NOMO-1 treated with dmso at 0.1 percent for 144 hours (cell line): ENCODE results near the gene OR1E2.
"Not testable (repeated sequence)": the region's sequence is repeated elsewhere in the genome, so short reads cannot be mapped to it uniquely, and the experiment has no call there.

Experiments used
- DNase-seq: peaks from one replicate; lab custom pipeline; 2025; ENCODE audit not compliant: unreplicated experiment; lab: John Stamatoyannopoulos, UW

OR1E2 gene, protein sequence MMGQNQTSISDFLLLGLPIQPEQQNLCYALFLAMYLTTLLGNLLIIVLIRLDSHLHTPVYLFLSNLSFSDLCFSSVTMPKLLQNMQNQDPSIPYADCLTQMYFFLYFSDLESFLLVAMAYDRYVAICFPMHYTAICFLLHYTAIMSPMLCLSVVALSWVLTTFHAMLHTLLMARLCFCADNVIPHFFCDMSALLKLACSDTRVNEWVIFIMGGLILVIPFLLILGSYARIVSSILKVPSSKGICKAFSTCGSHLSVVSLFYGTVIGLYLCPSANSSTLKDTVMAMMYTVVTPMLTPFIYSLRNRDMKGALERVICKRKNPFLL

DNA sequence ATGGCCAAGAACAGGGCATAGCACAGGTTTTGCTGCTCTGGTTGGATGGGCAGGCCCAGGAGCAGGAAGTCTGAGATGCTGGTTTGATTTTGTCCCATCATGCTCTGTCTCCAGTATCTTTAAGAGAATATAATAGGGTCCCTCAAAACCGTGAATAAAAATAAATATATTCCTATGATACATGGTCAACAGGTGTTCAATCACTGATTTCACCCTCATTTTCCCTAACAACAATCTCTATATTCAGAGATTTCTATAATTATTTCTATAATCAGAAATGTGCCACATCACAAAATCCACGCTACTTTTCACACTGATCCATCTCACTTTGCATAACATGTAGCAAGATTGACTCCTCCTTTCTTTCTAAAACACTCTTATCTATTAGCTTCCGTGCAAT lies at the start of gene OR1E2:
Gene OR1E2, minus strand, starts transcription at position 101 of the 400 bp plus-strand sequence. Its CDS starts 0 bp downstream, at position 101.
- DNase-seq = no peak

DNA sequence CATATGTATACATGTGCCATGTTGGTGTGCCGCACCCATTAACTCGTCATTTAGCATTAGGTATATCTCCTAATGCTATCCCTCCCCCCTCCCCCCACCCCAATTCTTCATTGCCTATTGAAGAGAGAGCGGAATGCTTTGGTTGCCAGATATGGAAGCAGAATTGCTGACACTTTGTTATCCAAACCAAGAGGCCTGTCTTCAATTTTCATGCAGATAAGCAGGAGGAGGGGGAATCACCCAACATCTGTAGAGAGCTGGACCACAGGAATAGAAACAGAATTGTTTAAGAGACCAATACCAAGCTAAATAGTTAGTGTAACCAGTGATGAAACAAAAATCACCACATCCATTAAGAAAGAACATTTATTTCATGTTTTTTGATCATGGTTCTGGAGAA lies 49.2 kb upstream of the OR1E2 start:
- no peak for DNase-seq

DNA sequence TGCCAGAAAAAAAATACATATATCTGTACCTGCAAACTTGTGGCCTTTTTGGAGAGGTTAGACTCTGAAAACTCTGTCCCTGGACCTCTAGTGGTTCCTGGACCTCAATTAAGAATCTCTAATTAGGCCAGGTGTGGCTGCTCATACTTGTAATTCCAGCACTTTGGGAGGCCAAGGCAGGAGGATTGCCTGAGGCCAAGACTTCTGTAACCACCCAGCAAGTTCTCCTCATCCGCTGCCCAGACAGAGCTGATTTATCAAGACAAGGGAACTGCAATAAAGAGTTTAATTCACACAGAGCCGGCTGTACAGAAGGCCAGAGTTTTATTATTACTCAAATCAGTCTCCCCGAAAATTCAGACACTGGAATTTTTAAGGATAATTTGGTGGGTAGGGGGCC lies 46.3 kb upstream of the OR1E2 start:
- DNase-seq = no peak

DNA sequence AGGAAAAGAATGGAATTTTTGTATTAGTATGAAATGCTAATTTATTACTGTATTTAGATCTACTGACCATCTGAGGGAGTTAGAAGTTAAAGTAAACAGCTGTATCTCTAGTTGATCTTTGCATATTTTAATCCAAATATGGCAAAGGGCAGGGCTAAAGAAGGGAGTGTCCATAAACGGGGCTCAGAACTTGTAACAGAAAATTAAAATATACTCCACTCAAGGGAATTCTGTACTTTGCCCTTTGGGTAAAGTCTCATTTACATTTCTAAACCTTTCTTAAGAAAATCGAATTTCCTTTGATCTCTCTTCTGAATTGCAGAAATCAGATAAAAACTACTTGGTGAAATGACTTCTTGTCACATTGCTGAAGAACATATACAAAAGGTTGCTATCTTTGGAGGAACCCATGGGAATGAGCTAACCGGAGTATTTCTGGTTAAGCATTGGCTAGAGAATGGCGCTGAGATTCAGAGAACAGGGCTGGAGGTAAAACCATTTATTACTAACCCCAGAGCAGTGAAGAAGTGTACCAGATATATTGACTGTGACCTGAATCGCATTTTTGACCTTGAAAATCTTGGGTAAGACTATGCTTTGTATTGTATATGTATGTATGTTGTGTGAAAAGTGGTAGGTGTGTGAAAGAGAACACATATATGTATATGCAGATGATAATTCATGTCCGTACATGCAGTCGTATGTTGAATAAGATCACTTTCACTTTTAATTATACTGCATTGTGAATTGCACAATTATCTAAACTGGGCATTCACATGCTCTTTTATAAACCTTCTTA lies 42.4 kb upstream of the OR1E2 start, which contains the start of gene ASPA:
Gene ASPA, plus strand, starts transcription at position 186 of the 799 bp plus-strand sequence. Its CDS starts 163 bp downstream, at position 349.
- DNase-seq = no peak

GRCh38 chr17:3475251-3475685 lies 41.6 kb upstream of the OR1E2 start:
- DNase-seq = no peak

DNA sequence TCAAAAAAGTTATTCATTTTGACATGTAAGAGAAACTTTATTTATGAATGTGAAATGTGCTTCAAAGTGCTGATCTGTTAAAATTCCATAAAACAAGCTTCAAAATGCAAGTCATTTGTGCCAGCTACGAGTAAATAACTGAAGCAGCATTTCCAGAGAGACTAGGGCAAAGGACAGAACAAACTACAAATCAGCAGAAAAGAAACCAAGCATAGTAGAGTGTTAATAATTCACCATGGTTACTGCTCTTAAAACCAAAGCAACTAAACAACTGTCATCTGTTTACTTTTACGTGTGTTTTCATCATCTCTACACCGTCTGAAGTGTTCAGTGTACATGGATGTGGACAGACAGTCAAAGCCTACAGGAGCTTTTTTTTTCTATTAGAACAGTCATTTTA lies 40.6 kb upstream of the OR1E2 start:
- DNase-seq = no peak

- no peak for DNase-seq
Observed at GRCh38 chr17:3472137-3472536, 38.5 kb upstream of the OR1E2 start.

DNA sequence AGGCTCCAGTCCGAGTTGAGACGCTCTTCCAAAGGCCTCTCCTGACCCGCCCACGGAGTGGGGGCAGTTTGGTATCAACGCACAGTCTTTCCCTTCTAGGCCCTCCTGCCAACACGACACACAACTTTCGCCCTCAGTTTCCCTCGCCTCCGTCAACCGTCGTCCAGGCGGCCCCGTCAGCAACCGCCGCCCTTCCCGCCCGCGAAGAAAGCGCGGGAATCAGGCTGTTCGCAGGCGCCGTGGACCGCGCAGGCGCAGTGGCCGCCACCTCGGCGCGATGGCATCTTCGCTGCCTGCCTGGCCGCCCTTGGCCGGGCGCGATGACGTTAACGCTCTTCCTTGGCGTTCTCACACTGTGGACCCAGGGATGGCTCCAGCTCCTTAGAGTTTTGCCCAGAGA lies 38.0 kb upstream of the OR1E2 start, which contains the start of gene SPATA22:
Gene SPATA22, minus strand, starts transcription at position 221 of the 400 bp plus-strand sequence. CDS start 2,494 bp downstream, outside the sequence.
- DNase-seq = no peak

- no peak for DNase-seq
Observed at GRCh38 chr17:3469529-3469928, 35.9 kb upstream of the OR1E2 start.

DNA sequence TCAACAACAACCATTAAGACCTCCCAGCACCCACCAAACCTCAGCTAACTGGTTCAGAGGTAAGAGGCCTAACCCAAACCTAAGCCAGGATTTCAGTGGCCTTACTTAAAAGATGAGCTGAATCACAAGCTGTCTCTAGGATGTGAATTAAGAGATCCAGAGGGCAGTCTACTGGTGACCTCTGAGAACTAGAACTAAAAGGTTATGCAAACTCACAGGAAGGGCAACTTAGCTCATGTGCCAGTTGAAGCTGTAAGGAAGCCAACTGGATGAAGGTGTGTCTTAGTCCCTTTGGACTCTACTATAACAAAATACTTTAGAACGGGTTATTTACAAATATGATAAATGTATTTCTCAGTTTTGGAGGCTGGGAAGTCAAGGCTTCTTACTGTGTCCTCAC lies 32.7 kb upstream of the OR1E2 start:
- not testable (repeated sequence) for DNase-seq

DNA sequence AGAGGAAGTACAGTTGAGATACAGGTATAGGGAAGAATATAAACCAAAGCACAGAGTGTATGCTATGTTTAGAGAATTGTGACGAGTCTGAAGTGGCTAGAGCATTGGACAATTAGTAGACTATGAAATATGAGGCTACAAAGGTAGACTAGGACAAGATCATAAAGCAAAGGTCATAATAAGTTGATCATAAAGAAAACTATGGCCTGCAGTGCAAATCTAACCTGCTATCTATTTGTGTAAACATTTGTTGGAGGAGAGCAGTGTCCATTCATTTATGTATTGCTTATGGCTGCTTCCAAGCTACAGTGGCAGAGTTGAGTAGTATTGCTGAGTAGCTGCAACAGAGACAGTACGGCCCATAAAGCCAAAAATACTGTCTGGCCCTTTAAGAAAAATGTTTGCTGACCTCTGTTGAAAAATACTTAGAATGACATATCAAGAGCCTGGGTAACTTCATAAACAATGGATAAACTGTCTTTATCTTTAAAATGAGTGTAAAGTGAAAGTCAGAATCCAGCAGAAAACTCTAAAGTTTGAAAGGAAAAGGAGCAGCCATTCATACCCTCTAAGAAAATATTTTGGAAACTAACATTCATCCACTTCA lies 14.5 kb upstream of the OR1E2 start:
- DNase-seq = no peak

GRCh38 chr17:3447625-3448024 lies 14.0 kb upstream of the OR1E2 start:
- DNase-seq = no peak

GRCh38 chr17:3440451-3440850 lies 6.8 kb upstream of the OR1E2 start:
- DNase-seq = no peak

GRCh38 chr17:3438368-3438767 lies 4.7 kb upstream of the OR1E2 start:
- no peak for DNase-seq

- peak; percentile 3 for DNase-seq
Observed at GRCh38 chr17:3433215-3433614, 426 bp downstream of the OR1E2 start.

- no peak for DNase-seq
Observed at GRCh38 chr17:3418222-3418621, 15.4 kb downstream of the OR1E2 start.

GRCh38 chr17:3415610-3416009 lies 18.0 kb downstream of the OR1E2 start:
- DNase-seq = no peak

- not testable (repeated sequence) for DNase-seq
Observed at GRCh38 chr17:3412216-3412615, 21.4 kb downstream of the OR1E2 start.

- DNase-seq = no peak
Observed at GRCh38 chr17:3411070-3411469, 22.6 kb downstream of the OR1E2 start, which contains the start of gene OR3A3. Gene OR3A3, plus strand, starts transcription at chr17:3411370.

DNA sequence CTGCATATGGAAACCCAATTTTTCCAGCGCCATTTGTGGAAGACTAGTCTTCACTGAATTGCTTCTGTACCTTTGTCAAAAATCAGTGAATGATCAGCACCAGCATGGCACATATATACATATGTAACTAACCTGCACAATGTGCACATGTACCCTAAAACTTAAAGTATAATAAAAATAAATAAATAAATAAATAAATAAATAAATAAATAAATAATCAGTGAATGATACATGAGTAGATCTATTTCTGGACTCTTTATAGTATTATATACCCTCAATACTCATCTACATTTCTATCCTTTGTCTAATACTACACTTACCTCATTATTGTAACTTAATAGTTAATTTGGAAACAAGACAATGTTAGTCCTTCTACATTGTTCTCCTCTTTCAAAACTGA lies 29.8 kb downstream of the OR1E2 start:
- DNase-seq = not testable (repeated sequence)

- no peak for DNase-seq
Observed at GRCh38 chr17:3401786-3402185, 31.9 kb downstream of the OR1E2 start.
